ENCODE results near the gene IER2.
A peak's percentile ranks its signal among the peaks of the same experiment; 100 is the strongest.
"Not testable (repeated sequence)": the region's sequence is repeated elsewhere in the genome, so short reads cannot be mapped to it uniquely, and the experiment has no call there.

Gene IER2

DNA sequence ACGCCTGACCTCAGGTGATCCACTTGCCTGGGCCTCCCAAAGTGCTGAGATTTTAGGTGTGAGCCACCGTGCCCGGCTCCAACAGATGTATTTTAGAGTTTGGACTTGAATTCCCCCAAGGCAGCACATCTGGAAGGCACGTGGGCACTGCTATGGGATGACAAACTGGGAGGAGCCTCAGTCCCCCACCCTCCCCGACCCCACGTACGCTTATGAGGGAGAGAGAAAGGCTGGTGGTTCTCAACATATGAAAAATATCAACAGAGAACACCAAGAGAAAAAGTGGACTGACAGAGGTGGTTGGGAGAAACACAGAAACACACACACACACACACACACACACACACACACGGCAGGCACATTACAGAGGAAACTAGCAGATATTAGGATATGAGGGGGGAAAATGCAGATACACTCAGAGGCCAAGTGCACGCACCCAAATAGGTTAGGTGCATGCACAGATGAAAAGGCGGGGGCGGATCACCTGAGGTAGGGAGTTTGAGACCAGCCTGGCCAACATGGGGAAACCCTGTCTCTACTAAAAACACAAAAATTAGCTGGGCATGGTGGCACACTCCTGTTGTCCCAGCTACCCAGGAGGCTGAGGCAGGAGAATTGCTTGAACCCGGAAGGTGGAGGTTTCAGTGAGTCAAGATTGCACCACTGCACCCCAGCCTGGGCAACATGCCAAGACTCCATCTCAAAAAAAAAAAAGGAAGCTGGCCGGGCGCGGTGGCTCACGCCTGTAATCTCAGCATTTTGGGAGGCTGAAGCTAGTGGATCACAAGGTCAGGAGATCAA, 3.2 kb upstream of the IER2 start:
- no peak for DNase-seq

DNA sequence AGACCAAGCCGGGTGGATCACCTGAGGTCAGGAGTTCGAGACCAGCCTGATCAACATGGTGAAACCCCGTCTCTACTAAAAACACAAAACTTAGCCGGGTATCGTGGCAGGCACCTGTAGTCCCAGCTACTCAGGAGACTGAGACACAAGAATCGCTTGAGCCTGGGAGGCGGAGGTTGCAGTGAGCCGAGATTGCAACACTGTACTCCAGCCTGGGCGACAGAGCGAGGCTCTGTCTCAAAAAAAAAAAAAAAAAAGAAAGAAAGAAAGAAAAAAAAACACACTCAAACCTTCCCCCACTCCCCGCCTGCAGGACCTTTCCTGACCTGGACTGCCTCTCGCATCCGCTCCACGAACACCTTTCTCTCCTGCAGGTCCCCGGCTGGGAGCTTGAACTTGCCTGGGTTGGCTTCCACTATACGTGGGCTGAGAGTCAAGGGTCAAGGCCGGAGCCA, 1.0 kb upstream of the IER2 start:
- not testable (repeated sequence) for DNase-seq

DNA sequence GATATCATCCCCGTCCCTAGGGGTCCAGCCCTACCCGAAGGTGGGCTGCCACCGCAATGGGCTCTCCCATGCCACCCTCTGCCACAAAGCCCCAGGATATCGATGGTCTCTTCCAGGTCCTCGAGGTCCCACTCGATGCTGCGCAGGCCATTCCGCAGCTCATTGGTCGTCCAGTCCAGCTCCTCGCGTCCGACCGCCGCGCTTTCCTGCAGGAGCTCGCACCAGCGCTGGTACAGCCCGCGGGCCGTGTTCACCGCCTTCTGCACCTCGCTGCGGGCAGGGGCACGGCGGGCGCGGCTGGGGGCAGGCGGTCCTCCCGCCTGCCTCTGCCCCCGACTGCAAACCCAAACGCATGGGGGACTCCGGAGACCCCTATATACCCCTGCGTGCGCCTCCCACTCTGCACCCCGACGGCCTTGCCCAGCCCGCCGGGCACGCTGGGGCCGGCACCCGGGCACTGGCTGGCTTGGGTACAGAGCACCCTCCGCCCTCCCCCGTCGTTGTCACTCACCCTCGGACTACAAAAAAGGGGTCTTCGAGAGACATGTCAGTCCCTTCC, 504 bp upstream of the IER2 start:
- peak; percentile 90 for DNase-seq

DNA sequence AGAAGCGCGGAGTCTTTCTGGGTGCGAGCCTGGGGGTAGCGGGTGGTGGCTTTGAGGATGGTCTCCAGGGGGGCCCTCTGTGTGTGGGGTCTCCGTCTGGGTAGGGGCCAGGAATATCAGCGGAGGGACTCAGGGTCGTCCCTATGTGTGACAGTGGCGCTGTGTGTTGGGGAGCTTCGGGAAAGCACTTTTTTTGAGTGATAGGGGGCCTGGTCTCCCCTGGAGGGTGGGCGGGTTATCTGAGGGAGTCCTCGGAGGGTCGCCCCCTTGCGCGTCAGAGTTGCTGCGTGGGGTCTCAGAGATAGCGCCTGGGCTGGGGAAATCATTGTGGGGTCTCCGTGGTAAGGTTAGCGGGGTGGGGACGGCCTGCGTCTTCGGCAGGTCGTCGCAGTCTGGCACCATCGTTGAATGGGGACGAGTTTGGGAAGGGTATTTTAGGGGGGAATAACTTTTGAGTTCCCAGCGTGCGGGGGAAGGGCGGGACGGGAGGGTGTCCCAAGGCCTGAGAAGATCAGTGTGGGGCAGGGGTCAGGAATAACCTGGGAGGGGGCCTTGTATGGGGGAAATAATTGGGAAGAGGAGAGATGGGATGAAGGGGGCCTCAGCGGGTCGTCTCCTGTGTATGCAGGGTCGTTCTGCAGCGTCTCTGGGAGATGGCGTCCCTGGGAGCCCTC, 857 bp downstream of the IER2 start:
- peak; percentile 59 for DNase-seq

DNA sequence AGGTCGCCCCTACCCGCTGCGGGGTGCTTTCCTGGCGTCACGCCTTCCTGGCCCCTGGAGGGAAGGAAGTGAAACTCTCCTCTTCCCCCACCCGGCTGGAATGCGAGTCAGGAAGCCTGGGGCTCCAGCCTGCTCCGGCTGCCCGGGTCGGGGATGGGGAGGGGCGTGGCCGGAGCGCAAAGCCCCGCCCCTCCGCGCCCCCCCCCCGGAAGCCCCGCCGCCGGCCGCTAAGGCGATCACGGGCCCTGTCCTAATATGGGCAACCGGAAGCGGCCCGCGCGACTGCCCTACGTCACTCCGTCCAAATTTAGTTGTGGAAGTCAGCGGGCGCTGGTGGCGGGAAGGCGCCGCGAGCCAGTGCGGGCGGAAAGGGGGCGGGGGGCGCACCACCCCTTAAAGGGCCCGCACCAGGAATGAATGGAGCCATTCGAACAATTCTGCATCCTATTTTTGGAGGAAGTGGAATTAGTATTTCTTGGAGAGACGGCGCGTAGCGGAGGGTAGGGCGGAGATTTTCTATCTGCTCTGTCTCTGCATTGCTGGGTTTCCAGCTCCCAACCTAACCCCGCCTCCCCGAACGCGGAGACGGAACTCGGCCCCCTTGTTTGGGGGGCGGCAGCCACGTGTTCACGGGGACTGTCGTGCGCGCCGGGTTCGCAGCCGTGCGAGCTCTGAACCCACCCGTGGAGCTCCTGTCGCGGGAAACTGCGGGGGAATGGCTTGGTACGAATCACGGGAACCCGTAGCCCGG, 1.6 kb downstream of the IER2 start:
- DNase-seq, result peak; percentile 96

DNA sequence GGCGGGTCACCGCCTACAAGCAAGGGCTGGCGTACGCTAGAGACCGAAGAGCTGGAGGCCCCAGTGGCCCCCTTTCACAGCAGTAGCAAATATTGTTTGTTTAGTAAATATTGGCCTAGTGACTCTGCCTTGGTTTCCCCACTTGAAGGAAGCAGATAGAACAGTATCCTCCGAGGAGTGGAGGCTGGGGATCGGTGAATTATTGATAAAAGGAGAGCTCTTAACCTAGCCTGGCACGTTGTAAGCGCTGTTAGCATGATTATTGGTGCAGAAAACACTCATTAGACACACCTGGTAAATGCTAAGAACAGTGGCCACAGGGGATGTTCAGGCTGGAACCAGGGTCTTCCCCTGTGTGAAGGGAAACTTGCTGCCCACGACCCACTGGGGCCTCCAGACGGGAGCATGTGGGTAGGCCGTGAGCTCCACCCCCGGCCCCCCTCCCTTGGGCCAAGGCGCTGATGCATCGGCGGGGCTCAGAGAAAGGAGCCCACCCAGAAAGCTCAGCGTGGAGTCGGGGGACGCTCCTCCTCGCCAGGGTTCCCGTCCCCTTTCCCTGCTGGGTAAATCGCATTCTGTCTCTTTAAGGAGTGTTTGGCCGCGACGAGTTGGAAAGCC, 2.3 kb downstream of the IER2 start:
- no peak for DNase-seq

DNA sequence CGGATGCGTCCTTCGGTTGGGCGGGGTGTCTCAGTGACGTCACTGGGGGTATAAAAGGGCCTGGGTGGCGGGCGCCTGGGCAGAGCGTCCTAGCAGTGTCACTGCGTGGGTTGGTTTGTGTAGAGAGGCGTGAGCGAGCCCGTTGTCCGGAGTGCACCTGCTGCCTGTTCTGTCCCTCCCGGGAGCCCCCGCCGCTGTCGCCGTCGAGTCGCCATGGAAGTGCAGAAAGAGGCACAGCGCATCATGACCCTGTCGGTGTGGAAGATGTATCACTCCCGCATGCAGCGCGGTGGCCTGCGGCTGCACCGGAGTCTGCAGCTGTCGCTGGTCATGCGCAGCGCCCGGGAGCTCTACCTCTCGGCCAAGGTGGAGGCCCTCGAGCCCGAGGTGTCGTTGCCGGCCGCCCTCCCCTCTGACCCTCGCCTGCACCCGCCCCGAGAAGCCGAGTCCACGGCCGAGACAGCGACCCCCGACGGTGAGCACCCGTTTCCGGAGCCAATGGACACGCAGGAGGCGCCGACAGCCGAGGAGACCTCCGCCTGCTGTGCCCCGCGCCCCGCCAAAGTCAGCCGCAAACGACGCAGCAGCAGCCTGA, 2.9 kb downstream of the IER2 start:
- DNase-seq, result peak; percentile 99

DNA sequence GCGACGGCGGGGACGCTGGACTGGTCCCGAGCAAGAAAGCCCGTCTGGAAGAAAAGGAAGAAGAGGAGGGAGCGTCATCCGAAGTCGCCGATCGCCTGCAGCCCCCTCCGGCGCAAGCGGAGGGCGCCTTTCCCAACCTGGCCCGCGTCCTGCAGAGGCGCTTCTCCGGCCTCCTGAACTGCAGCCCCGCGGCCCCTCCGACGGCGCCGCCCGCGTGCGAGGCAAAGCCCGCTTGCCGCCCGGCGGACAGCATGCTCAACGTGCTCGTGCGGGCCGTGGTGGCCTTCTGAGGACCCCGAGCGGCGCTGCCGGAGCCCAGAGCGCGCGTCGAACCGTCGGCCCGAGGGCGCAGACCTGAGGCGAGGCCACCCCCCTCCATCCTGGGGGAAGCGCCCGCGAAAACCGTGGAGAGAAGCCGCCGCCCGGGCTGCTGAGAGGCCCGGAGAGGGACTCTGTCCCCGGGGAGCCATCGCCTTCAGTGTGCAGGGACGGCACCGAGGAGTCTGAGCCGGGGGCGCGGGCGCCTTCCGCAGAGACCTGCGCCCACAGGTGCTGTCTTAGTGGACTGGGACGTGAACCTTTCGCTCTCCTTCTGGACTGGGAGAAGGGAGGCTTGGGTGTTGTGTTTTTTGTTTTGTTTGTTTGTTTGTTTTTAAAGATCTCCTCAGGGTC, 3.5 kb downstream of the IER2 start:
- DNase-seq, result peak; percentile 75

DNA sequence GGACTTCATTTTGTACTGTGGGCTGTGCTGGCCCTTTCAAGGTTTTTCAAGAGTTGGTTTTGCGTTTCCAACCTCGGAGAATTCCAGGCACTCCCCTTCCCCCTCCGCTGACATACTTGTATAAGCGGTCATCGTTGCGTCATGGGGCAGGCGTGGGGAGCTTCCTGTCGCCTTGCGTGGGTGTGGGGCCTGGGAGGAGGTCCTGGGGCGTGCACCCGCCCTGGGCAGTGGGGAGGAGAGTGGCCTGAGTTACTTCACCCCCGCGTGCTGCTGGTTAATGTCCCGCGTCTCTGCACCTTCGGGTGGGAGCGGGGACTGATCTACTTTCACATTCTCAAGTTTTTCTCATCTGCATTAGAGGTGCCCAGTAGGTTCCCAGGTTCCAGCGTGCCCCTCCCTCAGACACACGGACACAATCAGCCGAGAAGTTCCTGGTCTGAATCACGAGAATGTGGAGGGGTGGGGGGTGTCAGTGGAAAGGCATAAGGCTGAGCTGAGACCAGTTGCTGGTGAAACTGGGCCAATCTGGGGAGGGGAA, 4.1 kb downstream of the IER2 start:
- DNase-seq, result peak; percentile 77

DNA sequence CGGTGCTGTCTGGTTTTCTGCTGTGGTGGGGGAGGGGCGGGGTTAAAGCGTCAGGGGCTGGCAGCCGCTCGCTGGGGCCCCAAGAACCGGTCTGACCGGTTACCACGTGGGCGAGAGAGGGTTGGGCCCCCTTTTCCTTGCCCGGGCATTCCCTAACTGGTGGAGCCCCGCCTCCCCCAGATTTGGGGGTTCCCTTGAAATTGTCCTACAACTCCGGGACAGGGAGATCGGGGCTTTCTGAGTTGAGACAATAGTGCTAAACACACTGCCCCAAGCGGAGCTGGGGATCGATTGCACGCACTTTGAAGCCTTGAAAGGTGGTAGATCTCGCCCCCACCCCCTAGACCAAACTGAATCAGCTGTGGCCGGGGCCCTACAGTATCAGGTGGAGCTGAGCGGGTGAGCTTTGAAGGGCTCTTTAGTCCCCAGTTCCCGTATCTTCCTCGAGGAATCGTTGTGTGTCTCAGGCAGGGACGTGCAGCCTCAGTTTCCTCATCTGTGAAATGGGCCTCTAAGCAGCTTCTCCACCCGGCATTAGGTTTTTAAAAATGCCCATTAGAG, 4.8 kb downstream of the IER2 start:
- DNase-seq, result peak; percentile 77

DNA sequence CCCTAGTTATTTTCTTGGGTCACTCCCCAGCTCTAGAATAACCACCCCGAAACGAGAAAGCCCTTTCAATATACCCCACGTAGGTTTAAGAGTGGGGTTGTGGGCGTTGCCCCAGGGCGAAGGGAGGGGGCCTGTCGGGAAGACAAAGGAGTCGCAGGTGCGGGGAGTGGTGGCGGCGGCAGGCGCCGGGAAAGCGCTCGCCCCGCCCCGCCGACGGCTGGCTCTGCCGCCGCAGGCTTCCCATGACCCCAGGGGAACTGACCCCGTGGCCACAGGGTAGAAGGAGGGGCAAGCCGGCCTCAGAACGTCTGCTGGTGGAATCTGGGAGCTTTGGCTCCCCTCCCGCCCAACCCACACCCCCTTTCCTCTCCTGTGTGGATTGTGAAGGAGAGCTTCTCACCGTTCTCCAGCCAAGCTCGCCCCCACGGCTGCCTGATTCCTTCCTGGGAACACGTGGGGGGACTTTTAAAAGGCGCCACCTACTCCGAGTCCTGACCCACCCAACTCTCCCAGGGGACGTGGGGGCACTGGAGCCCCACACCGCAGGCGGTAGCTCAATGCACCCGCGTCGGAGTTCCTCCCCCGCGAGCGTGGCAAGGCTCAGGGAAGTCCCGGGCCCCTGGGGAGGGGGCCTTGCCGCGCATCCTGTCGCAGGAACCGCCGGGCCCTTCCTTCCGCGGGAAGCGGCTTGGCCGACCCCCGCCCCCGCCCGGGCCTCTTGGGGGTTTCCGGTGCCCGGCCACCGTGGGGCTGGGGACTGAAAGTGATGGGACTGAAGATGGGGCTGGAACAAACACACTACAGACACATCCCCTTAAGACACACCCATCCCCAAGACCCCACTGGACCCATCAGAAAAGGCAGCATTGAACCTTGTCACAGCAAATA, 5.5 kb downstream of the IER2 start:
- DNase-seq, result peak; percentile 75

DNA sequence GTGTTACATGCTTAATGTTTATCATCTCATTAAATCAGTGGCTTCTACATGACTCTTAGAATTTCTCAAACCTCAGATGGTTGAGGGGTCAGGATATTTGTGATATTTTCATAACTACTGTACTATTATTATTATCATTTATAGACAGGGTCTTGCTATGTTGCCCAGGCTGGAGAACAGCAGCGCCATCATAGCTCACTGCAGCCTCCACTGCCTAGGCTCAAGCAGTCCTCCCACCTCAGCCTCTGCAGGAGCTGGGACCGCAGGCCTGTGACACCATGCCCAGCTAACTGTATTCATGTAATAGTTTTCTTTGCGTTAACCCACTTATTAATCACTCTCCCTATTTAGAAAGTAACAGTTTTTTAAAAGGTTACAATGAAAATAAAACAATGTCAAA, 9.5 kb downstream of the IER2 start:
- no peak for DNase-seq

DNA sequence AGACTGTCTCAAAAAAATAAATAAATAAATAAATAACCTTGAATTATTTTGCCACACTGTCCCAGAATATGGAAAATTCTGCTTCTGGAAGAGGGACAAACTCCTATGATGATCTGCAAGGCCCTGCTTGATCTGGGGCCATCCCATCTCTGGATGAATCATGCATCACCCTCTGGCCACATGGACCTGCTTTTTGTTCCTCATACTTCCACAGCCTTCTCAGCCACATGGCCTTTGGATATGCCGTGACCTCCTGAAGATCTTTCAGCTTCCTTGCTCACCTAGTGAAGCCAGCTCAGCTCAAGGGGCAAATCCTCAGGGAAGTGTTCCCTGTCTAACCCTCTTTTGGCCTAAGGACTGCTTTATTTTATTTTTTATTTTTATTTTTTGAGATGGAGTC, 10.3 kb downstream of the IER2 start:
- DNase-seq, result no peak

DNA sequence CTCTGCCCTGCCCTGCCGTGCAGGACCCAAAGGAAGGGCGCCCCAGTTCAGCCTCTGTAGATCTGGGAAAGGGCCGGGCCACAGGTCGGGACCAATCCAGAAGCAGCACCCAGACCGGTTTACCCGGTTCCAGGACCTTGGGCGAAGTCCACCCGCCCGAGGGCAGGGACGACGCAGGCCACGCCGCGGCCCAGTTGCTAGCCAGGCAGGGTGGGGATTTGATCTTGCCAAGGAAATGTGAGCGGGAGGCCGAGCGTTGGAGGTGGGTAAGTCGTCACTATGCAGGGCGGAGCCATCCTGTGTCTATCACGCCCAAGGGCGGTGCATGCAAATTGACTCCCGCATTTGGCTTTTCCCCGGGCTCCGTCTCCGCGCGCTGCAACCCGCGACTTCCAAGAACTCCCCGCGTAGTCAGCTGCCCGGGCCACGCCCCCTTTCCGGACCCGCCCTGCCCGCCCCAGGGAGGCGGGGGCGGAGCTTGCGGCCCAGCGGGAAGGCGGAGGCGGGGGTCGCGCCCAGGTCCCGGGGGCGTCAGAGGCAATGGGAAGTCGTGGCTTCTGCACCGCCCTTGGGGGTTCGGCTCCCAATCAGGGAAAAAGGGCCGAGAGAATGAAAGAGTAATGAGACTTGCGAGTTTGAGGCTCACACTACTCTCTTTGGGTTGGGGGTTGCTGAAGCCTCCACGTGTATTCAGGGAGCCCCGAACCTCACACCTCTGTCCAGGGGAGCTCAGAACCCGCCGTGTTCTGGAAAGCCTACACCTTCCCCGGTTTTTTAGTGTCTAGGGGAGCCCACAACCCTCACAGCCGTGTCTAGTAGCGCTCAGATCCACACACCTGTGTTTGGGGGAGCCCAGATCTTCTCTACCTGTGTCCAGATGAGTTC, 12.8 kb downstream of the IER2 start:
- peak; percentile 92 for DNase-seq

DNA sequence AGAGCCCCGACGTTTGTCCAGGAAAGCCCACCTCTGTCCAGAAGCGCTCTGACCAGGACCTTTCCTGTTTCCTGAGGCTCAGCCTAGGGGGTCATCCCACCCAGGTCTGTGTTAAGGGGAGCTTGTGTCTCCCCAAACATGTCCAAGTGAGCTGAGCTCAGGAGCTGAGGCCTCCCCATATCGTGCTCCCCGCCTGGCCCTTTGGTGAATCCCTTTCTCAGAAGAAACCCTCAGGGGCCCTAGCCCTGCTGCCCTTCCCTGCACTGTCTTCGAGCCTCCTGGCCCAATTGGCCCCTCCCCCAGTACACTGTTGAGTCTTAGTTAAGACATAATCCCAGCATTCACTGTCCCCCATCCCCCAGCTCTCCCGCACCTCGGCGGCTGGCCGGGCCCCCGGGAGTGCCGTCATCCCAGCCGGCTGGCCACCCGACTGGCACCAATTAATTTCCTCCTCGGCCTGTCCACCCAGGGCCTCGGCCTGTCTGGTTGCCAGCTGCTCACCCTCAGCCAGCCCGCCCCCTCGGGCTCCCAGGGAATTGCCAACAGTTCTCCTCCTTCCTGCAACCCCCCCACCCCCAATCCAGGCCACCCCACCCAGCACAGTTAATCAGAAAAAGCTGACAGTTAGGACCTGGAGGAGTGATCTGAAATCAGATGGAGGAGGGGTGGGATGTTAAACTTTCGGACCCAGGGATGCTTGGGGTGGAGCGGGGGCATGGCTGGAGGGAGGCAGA, 13.6 kb downstream of the IER2 start:
- DNase-seq, result peak; percentile 93

DNA sequence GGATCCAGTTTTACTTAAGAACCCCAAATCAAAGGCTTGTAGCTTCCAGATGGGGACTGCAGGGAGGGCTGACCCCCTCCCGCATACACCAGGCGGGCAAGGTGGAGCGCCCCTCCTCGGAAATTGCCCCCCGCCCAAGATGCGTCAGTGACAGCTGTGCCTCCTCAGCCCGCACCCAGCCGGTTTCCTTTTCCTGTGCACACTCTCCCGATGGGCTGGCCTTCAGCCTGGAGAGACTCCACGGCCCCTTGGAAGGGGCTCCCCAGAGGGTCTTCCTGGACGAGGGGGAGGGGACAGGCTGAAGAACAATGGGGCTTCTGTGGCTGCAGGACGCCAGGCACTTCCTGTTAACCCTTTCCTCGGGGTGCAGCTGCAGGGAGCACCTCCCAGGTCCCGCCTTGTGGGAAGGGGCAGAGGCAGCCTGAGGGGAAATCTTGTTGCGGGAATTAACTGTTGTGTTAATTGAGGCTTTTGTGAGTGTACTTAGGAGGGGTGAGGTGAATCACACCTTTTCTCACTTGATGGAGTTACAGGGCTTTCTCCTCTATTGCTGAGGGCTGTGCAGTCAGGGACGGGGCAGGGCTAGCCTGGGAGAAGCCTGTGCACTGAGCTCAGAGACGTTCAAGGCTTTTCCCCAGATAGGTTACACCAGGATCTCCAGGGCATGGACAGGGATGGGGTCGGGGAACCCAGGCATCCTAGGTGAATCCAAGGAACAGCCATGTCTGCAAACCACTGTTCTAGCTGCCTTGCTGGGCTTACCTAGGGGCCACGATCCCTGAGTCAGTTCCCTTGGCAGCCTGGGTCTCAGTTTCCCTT, 14.3 kb downstream of the IER2 start:
- peak; percentile 92 for DNase-seq
